Keratinocyte (primary cell): ENCODE results near the gene PLEKHO2. TPM values are rescaled to one million over a fixed set of nuclear protein-coding genes. Genes with fewer than 3 reads are reported as not detected.

Experiments used
- DNase-seq: peaks from one replicate; pipeline ENCODE4 v3.0.0-alpha.2; 2011; ENCODE audit warnings: low read depth, missing footprints, low spot score
- FAIRE-seq: peaks from 2 replicates; lab custom pipeline; 2011; peaks lifted over from hg19 to GRCh38; lab: Jason Lieb, UNC
- H2AFZ ChIP-seq: 2 replicates; pipeline ENCODE4 v1.6.0; 2012; ENCODE audit warnings: low read length, control low read depth, inconsistent platforms; ENCODE audit not compliant: control insufficient read depth
- H3K27ac ChIP-seq: 2 replicates; pipeline ENCODE4 v1.5.1; 2011; ENCODE audit warnings: low read length; ENCODE audit not compliant: control insufficient read depth, insufficient read depth
- H3K27me3 ChIP-seq: 3 replicates; pipeline ENCODE4 v1.6.0; 2011; ENCODE audit warnings: low read length; ENCODE audit not compliant: control insufficient read depth, insufficient read depth; ENCODE audit errors: extremely low read depth
- H3K36me3 ChIP-seq, 2 experiments: 2 replicates in 1 of 2; 3 replicates in 1 of 2; pipeline ENCODE4 v1.5.1; 2011; ENCODE audit warnings: low read length in 2 of 2, mild to moderate bottlenecking in 1 of 2; ENCODE audit not compliant: control insufficient read depth in 2 of 2, insufficient read depth in 2 of 2; ENCODE audit errors: extremely low read depth in 1 of 2
- H3K4me1 ChIP-seq: 3 replicates; pipeline ENCODE4 v1.5.1; 2011; ENCODE audit warnings: low read length; ENCODE audit not compliant: control insufficient read depth, insufficient read depth; ENCODE audit errors: extremely low read depth
- H3K4me2 ChIP-seq: 3 replicates; pipeline ENCODE4 v1.6.0; 2011; ENCODE audit warnings: low read depth, low read length; ENCODE audit not compliant: control insufficient read depth, insufficient read depth; ENCODE audit errors: extremely low read depth
- H3K4me3 ChIP-seq, 3 experiments: fragments of 200-600 bp in 1 of 3; sonication (generic) in 1 of 3; 2 replicates in 2 of 3; 3 replicates in 1 of 3; pipeline ENCODE4 v1.5.1; 2011 to 2016; ENCODE audit warnings: low read length in 3 of 3, mild to moderate bottlenecking in 3 of 3, control low read depth in 2 of 3, inconsistent platforms in 1 of 3, low read depth in 1 of 3, mixed read lengths in 1 of 3, mixed run types in 1 of 3, moderate library complexity in 1 of 3; ENCODE audit not compliant: control insufficient read depth in 2 of 3, insufficient read depth in 2 of 3; ENCODE audit errors: extremely low read depth in 1 of 3
- H3K79me2 ChIP-seq: 2 replicates; pipeline ENCODE4 v1.6.0; 2012; ENCODE audit warnings: low read length; ENCODE audit not compliant: control insufficient read depth, insufficient read depth
- H3K9ac ChIP-seq: 3 replicates; pipeline ENCODE4 v1.6.0; 2011; ENCODE audit warnings: low read length; ENCODE audit not compliant: control insufficient read depth, insufficient read depth; ENCODE audit errors: extremely low read depth
- H3K9me1 ChIP-seq: 3 replicates; pipeline ENCODE4 v1.6.0; 2011; ENCODE audit warnings: low read length; ENCODE audit not compliant: control insufficient read depth, insufficient read depth; ENCODE audit errors: extremely low read depth
- H3K9me3 ChIP-seq: 2 replicates; pipeline ENCODE4 v1.5.1; 2012; ENCODE audit warnings: low read depth, low read length; ENCODE audit not compliant: control insufficient read depth
- H4K20me1 ChIP-seq: 3 replicates; pipeline ENCODE4 v1.6.0; 2011; ENCODE audit warnings: low read length; ENCODE audit not compliant: control insufficient read depth, insufficient read depth; ENCODE audit errors: extremely low read depth
- EZH2 ChIP-seq: IDR thresholded peaks from one replicate; pipeline ENCODE4 v1.6.1; 2012; ENCODE audit warnings: inconsistent platforms, mild to moderate bottlenecking, low read length, moderate library complexity
- dilution Hi-C: fragments of 300-500 bp; cut with MboI; formaldehyde crosslinking; loops from one replicate; pipeline ENCODE4 v1.7.0; 2020; ENCODE audit warnings: low sequenced_read_pairs; ENCODE audit not compliant: extremely low pct_ligation_motif_present
- polyA plus RNA-seq, 5 experiments: library from polyadenylated mRNA; depleted of rRNA in 3 of 5; stranded (reverse) in 3 of 5; stranded (forward) in 1 of 5; unstranded in 1 of 5; fragments of >200 nt; gene quantifications; 1 replicate in 1 of 5; 2 replicates in 3 of 5; 3 replicates in 1 of 5; pipeline versions ENCODE4 v1.2.1 to v1.2.3, GENCODE V29; 2011 to 2012; ENCODE audit warnings: missing spikeins in 2 of 5, low read depth in 1 of 5, low replicate concordance in 1 of 5
- TF ChIP-seq, protein P1 (sequence below), 3 experiments: IDR thresholded peaks in 1 of 3; conservative IDR thresholded peaks in 1 of 3; optimal IDR thresholded peaks in 1 of 3; 2 replicates in 2 of 3; 3 replicates in 1 of 3; pipeline versions ENCODE3 to v1.5.1; 2011; ENCODE audit warnings: low read length in 3 of 3, mild to moderate bottlenecking in 3 of 3, moderate library complexity in 2 of 3, control low read depth in 1 of 3, inconsistent platforms in 1 of 3; ENCODE audit not compliant: insufficient read depth in 2 of 3; ENCODE audit errors: extremely low read depth in 1 of 3

Gene PLEKHO2
- polyA plus RNA-seq, 1 donor (not counting 4 experiments of a cell fraction or from before 2014, with no cell fraction given): 8.8 TPM

DNA sequence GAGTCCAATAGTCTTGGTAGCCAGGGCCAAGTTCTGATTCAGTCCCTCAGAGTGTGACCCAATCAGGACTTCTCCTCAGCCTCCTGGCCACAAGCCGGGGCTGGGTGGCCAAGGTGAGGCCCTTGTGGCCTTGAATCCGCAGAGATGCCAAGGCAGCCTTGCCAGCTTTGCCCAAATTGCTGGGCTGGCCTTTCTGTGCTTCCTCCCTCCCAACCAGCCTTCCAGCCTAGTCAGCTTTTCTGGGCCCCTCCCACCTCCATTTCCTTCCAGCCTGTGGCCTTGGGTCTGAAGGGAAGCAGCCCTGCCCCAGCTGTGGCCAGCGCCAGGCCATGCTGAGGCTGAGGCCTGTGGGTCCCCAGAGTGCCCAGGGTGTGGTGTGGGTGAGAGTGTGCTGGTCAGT, 35.7 kb downstream of the PLEKHO2 start:
- Histone ChIP-seq H3K4me2 (no peak overlapping the region), H3K27me3 (no peaks in the 10 kb centered on the region), H3K27ac (no peak overlapping the region), H3K79me2 (no peaks in the 10 kb centered on the region), H3K9ac (peak overlapping the region; percentile 10), H3K4me1 (peaks cover 16% of the 10 kb centered on the region), H3K36me3 (no peaks in the 10 kb centered on the region), H3K9me3 (no peaks in the 10 kb centered on the region), H3K9me1 (no peaks in the 10 kb centered on the region), H3K4me3 (no peak overlapping the region), H4K20me1 (no peaks in the 10 kb centered on the region), H2AFZ (peak overlapping the region; percentile 38)
- DNase-seq (no peak), FAIRE-seq (no peak)
- no peak for TF ChIP-seq EZH2
- TF ChIP-seq, protein P1, sequence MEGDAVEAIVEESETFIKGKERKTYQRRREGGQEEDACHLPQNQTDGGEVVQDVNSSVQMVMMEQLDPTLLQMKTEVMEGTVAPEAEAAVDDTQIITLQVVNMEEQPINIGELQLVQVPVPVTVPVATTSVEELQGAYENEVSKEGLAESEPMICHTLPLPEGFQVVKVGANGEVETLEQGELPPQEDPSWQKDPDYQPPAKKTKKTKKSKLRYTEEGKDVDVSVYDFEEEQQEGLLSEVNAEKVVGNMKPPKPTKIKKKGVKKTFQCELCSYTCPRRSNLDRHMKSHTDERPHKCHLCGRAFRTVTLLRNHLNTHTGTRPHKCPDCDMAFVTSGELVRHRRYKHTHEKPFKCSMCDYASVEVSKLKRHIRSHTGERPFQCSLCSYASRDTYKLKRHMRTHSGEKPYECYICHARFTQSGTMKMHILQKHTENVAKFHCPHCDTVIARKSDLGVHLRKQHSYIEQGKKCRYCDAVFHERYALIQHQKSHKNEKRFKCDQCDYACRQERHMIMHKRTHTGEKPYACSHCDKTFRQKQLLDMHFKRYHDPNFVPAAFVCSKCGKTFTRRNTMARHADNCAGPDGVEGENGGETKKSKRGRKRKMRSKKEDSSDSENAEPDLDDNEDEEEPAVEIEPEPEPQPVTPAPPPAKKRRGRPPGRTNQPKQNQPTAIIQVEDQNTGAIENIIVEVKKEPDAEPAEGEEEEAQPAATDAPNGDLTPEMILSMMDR (optimal IDR thresholded peaks at IDR 0.05 in 1 of 3, IDR thresholded peaks at IDR 0.05 in 1 of 3, conservative IDR thresholded peaks at IDR 0.05 in 1 of 3; ENCODE audit: extremely low read depth in 1 of 3, insufficient read depth in 2 of 3, low read length in 3 of 3): no peak
- dilution Hi-C loops: no loop called here

DNA sequence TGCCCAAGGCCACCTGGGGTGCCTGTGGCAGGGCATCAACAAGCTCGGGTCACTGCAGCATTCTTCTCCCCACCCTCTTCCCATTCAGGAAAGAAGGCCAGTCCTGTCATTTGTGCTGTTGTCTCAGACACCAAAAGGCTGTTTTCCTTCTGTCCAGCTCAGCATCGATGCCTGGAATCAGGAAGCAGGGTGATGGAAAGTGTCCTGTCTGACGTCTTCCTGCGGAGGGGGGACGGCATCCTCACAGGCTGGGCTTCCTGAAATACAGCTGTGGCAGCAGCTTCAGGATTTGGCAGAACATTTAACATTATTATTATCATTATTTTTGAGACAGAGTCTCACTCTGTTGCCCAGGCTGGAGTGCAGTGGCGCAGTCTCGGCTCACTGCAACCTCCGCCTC, 37.0 kb downstream of the PLEKHO2 start:
- dilution Hi-C loops: no loop called here
- H3K9me3 ChIP-seq: no peaks in the 10 kb centered on the region
- TF ChIP-seq, protein P1 (optimal IDR thresholded peaks at IDR 0.05 in 1 of 3, IDR thresholded peaks at IDR 0.05 in 1 of 3, conservative IDR thresholded peaks at IDR 0.05 in 1 of 3; ENCODE audit: extremely low read depth in 1 of 3, insufficient read depth in 2 of 3, low read length in 3 of 3): no peak
- TF ChIP-seq EZH2: no peak
- FAIRE-seq (no peak), DNase-seq (no peak)
- no peak overlapping the region for H3K4me2 ChIP-seq
- no peaks in the 10 kb centered on the region for H3K27me3 ChIP-seq
- no peak overlapping the region for H3K9ac ChIP-seq
- no peaks in the 10 kb centered on the region for H4K20me1 ChIP-seq
- H3K9me1 ChIP-seq: no peaks in the 10 kb centered on the region
- peaks cover 26% of the 10 kb centered on the region for H3K4me1 ChIP-seq
- H2AFZ ChIP-seq: no peak overlapping the region
- H3K36me3 ChIP-seq: no peaks in the 10 kb centered on the region
- H3K27ac ChIP-seq: no peak overlapping the region
- H3K4me3 ChIP-seq: no peak overlapping the region
- H3K79me2 ChIP-seq: no peaks in the 10 kb centered on the region
